ENCODE results near the gene IRAK2. TPM values are rescaled to one million over a fixed set of nuclear protein-coding genes. Genes with fewer than 3 reads are reported as not detected.
A peak's percentile ranks its signal among the peaks of the same experiment; 100 is the strongest.

IRAK2 gene
- total RNA-seq, 1 experiment from 2014 or later = 4.2 TPM

- Histone ChIP-seq H3K9me3 (no peaks in the 10 kb centered on the region), H3K4me3 (ENCODE audit: low read depth, low read length) (no peak overlapping the region), H3K4me1 (peaks cover 46% of the 10 kb centered on the region), H3K27me3 (replicated peaks; ENCODE audit: control insufficient read depth, insufficient read depth, low read length) (no peaks in the 10 kb centered on the region), H3K36me3 (ENCODE audit: control insufficient read depth, insufficient read depth, low read length) (no peaks in the 10 kb centered on the region; the same call in 1 of the 2 replicates)
- no peak overlapping the region for H3K27ac Mint-ChIP-seq (ENCODE audit: unreplicated experiment)
- intact Hi-C loops (cut with micrococcal nuclease; ENCODE audit: unreplicated experiment) = loop anchor here (2.0 kb wide), 1 partner anchor 35 kb away; no protein-coding TSS in a partner anchor
- CTCF ChIA-PET = interaction anchor here (0.7 kb wide), 1 partner anchor 870 kb away, joined by 3 read pairs; no protein-coding TSS in a partner anchor
- no peaks in the 10 kb centered on the region for H3K27me3 Mint-ChIP-seq (ENCODE audit: insufficient read depth, unreplicated experiment)
- H3K36me3 Mint-ChIP-seq (ENCODE audit: insufficient read depth, unreplicated experiment) = peaks cover 6% of the 10 kb centered on the region
- no peak for DNase-seq
- peaks cover 31% of the 10 kb centered on the region for H3K4me1 Mint-ChIP-seq (ENCODE audit: low read depth, unreplicated experiment)
- TF ChIP-seq CTCF (IDR thresholded peaks at IDR 0.05; ENCODE audit: insufficient read depth in 1 of 2, low read depth in 1 of 2, low read length in 1 of 2, severe bottlenecking in 1 of 2, unreplicated experiment in 1 of 2) = no peak
- POLR2A ChIA-PET = no interaction called here
- no peak overlapping the region for H3K4me3 Mint-ChIP-seq (ENCODE audit: unreplicated experiment)
- no peaks in the 10 kb centered on the region for H3K9me3 Mint-ChIP-seq (ENCODE audit: unreplicated experiment)
- BruUV-seq (replicated peaks) = no TSS peak
Measured at GRCh38 chr3:10189557-10190354, 25.0 kb downstream of the IRAK2 start.

DNA sequence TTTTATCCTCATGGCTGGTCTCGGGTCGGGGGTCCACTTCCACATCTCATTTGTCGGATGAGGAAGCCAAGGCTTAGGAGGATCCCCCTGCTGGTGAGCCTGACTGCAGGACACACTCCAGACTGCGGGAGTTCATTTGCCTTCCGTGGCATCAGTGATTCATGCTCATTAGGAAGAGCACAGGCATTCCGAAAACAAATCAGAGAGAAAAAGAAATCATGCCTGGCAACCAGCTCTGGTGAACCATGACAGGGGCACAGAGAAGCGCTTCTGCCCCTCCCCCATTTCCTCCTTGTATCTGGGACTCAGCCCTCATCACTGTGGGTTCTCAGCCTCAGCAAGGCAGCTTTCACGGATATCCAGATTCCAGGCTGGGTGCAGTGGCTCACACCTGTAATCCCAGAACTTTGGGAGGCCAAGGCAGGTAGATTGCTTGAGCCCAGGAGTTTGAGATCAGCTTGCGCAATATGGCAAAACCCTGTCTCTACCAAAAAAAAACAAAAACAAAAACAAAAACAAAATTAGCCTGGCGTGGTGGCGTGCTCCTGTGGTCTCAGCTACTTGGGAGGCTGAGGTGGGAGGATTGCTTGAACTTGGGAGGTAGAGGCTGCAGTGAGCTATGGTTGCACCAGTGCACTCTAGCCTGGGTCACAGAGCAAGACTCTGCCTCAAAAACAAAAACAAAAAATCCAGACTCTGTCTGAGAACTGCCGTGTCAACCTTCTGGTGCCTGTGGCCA, 28.4 kb downstream of the IRAK2 start:
- DNase-seq = no peak
- no TSS peak for BruUV-seq (replicated peaks)
- no peak overlapping the region for H3K4me3 Mint-ChIP-seq (ENCODE audit: unreplicated experiment)
- no peaks in the 10 kb centered on the region for H3K9me3 ChIP-seq
- H3K36me3 Mint-ChIP-seq (ENCODE audit: insufficient read depth, unreplicated experiment) = peaks cover 6% of the 10 kb centered on the region
- H3K4me1 ChIP-seq = peaks cover 45% of the 10 kb centered on the region
- H3K27me3 Mint-ChIP-seq (ENCODE audit: insufficient read depth, unreplicated experiment) = no peaks in the 10 kb centered on the region
- no peak overlapping the region for H3K4me3 ChIP-seq (ENCODE audit: low read depth, low read length)
- peak in 1 of 2 experiments; percentile 11 for TF ChIP-seq CTCF (IDR thresholded peaks at IDR 0.05; ENCODE audit: insufficient read depth in 1 of 2, low read depth in 1 of 2, low read length in 1 of 2, severe bottlenecking in 1 of 2, unreplicated experiment in 1 of 2)
- peaks cover 1% of the 10 kb centered on the region; the same call in 1 of the 2 replicates for H3K36me3 ChIP-seq (ENCODE audit: control insufficient read depth, insufficient read depth, low read length)
- CTCF ChIA-PET = interaction anchor here (1.9 to 2.3 kb wide), 2 partner anchors 11 kb away, joined by 6 to 12 read pairs; no protein-coding TSS in a partner anchor
- H3K4me1 Mint-ChIP-seq (ENCODE audit: low read depth, unreplicated experiment) = peaks cover 28% of the 10 kb centered on the region
- H3K27ac Mint-ChIP-seq (ENCODE audit: unreplicated experiment) = peak overlapping the region; percentile 85
- H3K9me3 Mint-ChIP-seq (ENCODE audit: unreplicated experiment) = no peaks in the 10 kb centered on the region
- H3K27me3 ChIP-seq (replicated peaks; ENCODE audit: control insufficient read depth, insufficient read depth, low read length) = no peaks in the 10 kb centered on the region
- POLR2A ChIA-PET = interaction anchor here (1.1 to 2.1 kb wide), 2 partner anchors 11 kb away, joined by 3 to 12 read pairs; no protein-coding TSS in a partner anchor
- intact Hi-C loops (cut with micrococcal nuclease; ENCODE audit: unreplicated experiment) = loop anchor here (1.0 kb wide), 1 partner anchor 11 kb away; no protein-coding TSS in a partner anchor

GRCh38 chr3:10193692-10194327, 29.1 kb downstream of the IRAK2 start:
- H3K27ac Mint-ChIP-seq (ENCODE audit: unreplicated experiment) = peak overlapping the region; percentile 76
- H3K4me1 ChIP-seq = peaks cover 48% of the 10 kb centered on the region
- no peak for TF ChIP-seq CTCF (IDR thresholded peaks at IDR 0.05; ENCODE audit: insufficient read depth in 1 of 2, low read depth in 1 of 2, low read length in 1 of 2, severe bottlenecking in 1 of 2, unreplicated experiment in 1 of 2)
- no peaks in the 10 kb centered on the region for H3K27me3 ChIP-seq (replicated peaks; ENCODE audit: control insufficient read depth, insufficient read depth, low read length)
- POLR2A ChIA-PET = interaction anchor here (1.1 kb wide), 1 partner anchor 10 kb away, joined by 3 read pairs; no protein-coding TSS in a partner anchor
- no peak for DNase-seq
- peaks cover 32% of the 10 kb centered on the region for H3K4me1 Mint-ChIP-seq (ENCODE audit: low read depth, unreplicated experiment)
- no TSS peak for BruUV-seq (replicated peaks)
- H3K9me3 Mint-ChIP-seq (ENCODE audit: unreplicated experiment) = no peaks in the 10 kb centered on the region
- H3K36me3 Mint-ChIP-seq (ENCODE audit: insufficient read depth, unreplicated experiment) = peaks cover 6% of the 10 kb centered on the region
- H3K27me3 Mint-ChIP-seq (ENCODE audit: insufficient read depth, unreplicated experiment) = no peaks in the 10 kb centered on the region
- H3K4me3 Mint-ChIP-seq (ENCODE audit: unreplicated experiment) = no peak overlapping the region
- H3K9me3 ChIP-seq = no peaks in the 10 kb centered on the region
- intact Hi-C loops (cut with micrococcal nuclease; ENCODE audit: unreplicated experiment) = no loop called here
- peaks cover 1% of the 10 kb centered on the region; the same call in 1 of the 2 replicates for H3K36me3 ChIP-seq (ENCODE audit: control insufficient read depth, insufficient read depth, low read length)
- no peak overlapping the region for H3K4me3 ChIP-seq (ENCODE audit: low read depth, low read length)
- CTCF ChIA-PET = interaction anchor here (0.8 to 2.3 kb wide), 2 partner anchors 10 to 26 kb away, joined by 3 to 6 read pairs; no protein-coding TSS in a partner anchor

Data from Caco-2 (cell line).